NCI-H2081 treated with DMSO at 0.1 percent for 48 hours (cell line): ENCODE data around the gene RNF150.
"Not testable (repeated sequence)": the region's sequence is repeated elsewhere in the genome, so short reads cannot be mapped to it uniquely, and the experiment has no call there.

Experiments used
- DNase-seq: peaks from one replicate; lab custom pipeline; 2025; lab: John Stamatoyannopoulos, UW

Gene RNF150

DNA sequence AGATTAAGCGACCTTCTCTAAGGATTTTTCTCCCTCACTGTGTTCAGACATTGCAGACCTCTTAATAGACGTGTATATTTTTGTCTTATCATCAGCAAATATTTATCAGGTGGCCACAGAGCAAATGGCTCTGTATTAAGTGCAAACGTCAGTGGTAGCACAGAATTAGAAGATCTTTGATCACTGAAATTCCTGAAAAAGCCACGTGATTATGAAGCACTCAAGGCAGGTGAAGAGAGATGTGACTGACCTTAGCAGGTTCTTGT is 271.2 kb downstream of the RNF150 start:
- no peak for DNase-seq

DNA sequence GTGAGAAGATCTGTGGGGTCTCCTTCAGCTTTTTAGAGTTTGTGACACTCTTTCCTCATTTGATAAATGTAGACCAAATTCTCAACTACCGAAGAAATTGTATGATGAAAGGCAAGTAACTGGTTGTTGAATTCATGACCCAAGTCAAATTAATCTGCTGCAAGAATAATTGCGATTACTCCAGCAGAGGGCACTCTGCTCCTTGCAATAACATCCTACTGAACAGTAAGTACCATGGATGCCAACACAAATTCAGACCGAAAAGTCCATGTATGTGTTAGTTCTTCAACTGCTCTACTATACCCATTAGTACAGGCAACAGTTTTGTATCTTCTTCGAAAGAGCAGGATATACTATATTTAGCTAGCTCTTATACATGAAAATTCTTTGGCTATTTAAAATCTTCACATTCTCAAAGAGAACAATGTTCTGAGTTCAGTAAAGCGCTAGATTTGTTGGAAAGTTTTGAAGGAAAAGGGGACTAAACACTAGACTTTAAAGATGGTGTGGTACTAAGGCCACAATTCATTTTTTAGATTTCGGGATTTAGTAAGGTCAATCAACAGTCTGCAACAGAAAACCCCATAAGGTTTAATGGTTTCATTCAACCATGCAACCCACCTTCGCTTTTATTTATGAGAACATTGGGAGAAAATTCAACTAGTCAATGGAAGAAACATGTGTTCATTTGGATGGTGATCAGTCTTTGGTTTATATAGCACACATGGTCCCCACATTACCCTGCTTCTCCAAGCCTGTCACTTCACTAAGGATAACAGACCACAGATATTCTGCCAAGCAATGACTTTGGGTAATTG is 271.7 kb downstream of the RNF150 start:
- DNase-seq = peak; percentile 6

DNA sequence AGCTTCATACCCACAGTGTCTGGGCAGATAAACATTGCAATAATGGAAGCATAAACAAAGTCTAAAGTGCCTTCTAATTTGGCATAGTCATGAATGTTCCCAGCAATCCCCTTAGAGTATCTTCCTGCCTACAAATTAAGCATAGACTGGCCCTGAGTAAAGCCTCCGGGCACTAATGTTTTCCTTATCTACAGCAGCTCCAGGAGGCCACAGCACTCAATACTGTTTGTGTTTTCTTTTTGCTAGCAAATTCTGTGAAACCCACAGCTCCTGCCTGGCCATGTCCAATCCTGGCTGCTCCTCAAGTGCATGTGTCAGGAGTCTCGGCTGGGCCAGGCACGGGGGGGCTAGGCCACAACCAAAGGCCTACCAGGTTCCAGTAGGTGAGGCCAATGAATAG is 274.4 kb downstream of the RNF150 start:
- no peak for DNase-seq

DNA sequence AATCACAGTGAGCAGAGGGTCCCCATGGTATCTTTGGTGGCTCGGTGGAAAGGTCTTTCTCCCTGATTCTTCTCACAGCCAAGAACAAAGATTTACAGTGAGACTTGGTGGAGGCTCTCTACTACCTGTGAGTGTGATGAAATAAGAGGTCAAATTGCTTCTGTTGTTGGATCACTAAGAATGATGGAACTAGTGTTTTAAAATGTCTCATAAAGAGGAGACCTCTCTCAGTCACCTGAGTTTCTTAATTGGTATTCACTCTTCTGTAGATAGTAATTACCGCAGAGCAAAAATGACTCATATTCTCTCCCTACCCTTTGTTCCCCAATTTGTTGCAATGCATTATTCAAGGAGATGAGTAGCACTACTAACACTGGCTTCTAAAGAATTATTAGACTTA is 276.2 kb downstream of the RNF150 start:
- DNase-seq = no peak

DNA sequence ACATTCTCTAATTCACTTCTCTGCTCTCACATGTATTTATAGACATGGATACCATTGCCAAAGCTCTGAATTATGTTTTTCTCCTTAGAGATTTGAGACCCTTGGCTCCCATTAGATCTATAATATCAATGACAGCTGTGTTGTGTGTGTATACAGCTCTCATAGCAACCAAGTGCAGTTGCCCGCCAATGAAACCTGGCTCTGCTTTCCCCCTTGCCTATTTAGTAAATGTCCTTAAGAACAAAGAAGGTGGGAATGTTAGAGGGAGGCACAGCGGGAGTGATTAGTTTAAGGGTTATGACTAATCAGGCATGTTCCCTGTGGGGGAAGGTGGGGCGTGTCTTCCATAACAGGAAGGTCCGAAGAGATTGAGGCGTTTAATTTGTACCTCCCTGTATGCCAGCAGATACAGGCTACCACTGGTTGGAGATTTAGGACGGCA is 276.6 kb downstream of the RNF150 start:
- DNase-seq = no peak

DNA sequence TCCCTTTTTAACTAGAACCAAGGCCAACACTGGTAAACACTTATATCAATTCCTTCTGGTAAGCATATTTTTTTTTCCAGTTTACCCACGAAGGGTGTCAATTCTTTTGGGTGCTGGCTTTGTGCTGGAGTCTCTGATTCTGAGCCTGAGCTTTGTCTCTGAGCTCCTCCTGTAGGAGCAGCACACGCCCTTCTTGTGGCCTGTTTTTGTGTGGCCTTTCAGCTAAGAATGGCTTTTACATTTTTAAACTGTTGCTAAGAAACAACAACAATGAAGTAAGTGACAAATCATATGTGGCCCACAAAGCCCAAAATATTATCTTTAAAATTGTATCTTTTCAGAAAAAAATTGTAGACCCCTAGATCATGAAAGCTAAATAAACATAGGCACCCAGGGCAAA is 279.1 kb downstream of the RNF150 start:
- no peak for DNase-seq

DNA sequence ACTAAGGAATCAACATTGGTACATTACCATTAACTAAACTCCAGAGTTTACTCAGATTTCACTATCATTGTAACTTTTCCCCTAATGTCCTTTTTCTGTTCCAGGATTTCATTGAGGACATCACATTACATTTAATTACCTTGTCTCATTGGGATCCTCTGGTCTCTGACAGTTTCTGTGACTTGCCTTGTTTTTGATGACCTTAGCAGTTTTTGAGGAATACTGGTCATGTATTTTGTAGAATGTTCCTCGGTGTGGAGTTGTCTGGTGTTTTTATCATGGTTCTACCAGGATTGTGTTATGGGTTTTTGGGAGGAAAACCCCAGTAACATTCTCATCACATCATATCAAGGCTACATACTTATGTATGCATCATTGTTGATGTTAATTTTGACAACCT is 281.5 kb downstream of the RNF150 start:
- no peak for DNase-seq

DNA sequence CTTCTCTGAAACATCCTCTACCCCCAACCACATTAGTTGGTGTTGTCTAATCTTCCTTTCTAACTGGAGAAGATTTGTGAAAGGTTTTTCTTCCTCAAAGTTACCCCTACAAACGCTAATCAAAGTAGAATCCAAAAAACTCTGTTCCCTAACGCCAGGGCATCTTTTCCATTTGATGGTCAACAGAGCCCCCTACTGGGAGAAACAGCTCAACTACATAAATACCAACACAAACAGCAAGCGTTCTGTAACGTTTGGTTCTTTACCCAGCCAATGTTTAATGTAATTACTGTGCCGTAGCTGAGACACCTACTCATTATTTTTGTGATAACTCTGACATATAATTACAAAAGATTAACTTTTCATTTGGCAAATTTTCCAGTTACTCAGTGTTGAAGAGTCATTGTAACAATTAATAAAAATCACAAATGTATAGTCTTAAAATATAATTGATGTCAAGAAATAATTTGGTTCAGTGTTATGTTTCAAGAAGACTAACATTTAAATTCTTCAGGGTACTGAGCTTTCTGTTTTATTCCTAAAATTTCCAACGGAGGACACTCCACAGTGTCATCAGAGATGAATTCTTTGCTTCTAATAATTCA is 282.1 kb downstream of the RNF150 start:
- DNase-seq = no peak

DNA sequence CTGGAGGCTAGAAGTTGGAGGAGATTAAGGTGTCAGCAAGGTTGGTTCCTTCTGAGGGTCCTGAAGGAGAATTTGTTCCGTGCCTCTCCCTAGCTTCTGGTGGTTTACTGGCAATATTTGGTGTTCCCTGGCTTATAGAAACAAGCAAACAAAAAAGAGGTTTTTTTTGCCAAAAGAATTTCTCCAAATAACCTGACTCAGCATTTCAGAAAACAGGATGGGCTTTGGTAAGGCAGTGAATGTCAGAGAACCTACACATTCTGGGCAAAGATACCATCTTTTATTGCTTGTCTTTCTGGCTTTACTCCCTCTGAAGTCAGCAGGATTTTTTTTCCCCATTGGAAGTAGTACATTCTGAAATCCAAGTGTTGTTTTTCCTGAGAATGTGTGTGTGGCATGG is 283.7 kb downstream of the RNF150 start:
- DNase-seq = no peak

DNA sequence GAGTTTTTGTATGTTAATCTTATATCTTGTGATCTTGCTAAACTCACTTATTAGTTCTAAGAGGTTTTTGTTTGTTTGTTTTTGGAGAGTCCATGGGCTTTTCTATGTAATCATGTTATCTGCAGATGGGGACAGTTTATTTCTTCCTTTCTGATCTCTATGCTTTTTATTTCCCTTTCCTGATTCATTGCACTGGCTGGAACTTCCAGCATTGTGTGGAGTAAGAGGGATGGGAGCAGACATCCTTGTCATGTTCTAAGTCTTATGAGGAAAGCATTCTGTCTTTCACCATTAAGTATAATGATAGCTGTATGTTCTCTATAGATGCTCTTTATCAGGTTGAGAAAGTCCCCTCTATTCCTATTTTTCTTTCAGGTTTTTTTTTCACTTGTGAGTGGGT is 286.5 kb downstream of the RNF150 start:
- no peak for DNase-seq

DNA sequence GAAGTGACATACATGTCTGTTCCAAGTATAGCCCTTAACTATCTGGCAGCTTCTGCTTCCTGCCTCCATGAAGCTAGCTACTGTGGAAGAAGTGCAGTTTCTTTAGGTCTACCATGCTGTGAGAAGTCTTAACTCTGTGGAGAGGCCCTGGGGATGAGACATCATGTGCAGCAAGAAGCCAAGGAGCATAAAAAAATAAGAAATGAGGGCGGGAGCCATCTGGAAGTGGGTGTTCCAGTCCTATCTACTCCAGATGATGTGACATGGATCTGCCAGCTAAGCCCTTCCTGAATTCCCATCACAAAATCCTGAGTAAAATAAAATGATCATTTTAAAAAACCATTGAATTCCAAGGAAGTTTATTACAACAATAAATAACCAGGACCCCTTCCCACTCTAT is 289.2 kb downstream of the RNF150 start:
- DNase-seq = no peak

DNA sequence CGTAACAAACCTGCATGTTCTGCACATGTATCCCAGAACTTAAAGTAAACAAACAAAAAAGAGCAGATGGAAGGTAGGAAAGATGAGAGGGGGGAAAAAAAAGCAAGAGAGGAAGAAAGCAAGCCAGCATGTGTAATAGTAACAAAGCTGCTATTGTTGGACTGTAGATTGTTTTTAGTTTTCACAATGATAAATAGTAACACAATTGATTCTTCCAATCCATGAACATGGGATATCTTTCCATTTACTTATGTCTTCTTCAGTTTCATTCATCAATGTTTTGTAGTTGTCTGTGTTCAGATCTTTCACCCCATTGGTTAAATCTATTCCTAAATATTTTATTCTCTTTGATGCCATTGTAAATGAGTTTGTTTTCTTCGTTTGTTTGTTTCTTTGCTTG is 292.1 kb downstream of the RNF150 start:
- DNase-seq = no peak

DNA sequence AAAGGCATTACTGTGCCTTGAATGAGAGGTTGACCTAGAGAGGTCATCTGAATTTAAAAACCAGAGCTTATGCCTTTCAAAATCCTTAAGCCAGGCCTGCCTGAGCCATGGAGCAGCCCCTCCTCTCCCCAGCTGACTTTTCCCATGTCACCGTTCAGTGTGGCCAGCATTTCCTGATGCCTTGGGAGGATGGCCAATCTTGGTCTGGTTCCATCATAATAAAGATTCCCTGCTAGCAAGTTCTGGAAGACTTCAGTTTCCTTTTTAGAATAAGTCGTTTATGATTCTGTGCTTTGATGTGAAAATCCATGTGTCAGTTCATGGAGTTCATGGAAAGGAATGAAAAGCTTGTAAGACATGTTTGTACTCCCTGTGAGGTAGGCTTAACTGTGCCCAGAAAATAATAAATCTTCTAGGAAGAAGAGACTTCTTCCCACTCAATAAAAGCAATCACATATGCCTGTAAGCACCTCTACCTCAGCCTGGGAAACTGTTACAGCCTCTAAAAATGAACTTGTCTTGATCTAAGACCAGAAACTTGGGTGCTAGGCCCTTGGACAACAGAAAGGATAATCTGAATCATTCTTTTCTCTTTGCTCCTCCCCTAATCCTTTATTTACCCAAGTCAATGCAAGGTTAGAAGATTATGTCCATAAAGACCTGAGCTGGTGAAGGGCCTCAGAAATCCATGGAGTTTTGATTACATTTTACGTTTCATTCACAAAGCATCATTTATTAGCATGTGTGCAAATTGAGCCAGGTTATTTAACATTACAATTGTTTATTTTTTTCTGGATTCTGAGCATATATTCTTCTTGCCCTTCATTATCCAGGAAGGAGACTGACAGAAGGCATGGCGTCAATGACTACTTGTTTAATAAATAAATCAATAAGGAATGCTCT is 293.1 kb downstream of the RNF150 start:
- no peak for DNase-seq

DNA sequence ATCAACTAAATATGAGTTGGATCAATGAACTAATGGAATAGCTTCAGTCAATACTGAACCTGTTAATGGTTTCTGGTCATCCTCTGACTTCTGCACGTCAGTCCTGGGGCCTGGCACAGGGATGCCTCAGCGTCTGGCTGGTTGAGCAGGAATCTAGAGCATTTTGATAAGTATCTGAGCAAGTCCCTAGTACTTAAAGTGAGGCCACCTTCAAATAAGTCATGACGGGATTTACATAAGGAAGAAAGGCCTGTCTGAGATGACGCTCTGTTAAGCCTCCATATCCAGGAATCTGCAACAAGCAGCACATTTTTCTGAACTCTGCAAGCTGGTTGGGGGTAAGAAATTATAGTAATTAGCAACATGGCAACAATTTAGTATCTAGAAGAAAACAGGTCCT is 293.9 kb downstream of the RNF150 start:
- no peak for DNase-seq

DNA sequence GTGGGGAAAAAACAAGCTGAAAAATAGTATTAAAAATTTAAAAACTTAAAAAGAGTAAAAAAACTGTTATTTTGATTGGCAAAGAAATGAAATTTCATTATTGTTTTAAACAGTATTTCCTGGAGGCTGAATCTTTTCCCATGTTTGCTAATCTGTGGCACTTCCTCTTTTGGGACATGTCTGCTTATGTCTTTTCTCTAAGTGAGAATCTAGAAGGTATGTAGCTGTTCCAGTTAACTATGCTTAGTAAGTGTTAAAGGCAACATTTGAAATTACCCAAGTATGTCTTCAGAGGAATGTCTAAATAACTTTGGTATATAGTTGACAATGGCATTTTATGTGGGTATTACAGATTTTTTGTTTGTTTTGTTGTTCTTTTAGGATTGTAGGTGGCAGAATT is 295.5 kb downstream of the RNF150 start:
- DNase-seq = no peak

DNA sequence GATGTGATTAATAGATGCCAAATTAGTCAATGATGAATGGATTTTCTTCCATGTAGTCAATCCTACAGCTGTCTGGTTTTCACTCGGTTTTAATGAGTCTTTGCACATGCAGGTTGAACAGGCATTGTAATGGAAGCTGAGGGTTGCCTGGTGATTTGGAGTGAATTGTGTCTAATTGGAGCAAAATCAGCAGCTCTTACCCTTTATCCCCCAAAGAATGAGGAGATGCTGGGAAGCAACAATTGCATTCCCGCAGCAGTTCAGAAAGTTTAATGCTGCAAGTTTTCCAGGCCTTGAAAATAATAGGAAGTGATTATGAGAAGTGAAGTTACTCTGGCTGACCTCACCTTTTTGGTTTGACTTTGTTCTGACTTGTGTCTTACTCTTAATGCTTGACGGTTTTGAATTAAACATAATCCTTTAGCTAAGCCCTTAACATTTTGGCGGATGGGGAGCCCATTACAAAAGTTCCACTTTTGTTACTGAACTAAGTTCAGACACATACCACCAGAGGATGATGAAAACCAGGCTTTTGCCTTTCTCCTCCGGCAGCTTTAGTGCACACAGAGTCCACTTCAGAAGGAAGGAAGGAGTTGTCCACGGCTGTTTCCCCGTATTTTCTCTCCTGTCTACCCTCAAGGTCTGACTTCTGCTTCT is 298.3 kb downstream of the RNF150 start:
- no peak for DNase-seq

DNA sequence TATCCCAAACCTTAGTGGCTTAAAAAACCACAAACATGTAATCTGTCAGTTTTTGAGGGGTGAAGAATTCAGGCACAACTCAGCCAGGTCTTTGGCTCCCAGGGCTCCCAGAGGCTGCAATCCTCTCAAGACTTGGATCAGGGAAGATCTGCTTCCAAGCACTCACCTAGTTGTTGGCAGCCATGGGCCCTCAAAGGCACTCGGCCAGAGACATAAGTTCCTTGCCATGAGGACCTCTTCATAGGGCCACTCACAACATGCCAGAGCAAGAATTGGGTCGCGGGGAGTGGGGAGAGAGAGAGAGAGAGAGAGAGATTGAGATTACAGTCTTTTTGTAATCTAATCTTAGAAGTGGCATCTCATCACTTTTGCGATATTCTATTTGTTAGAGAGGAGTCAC is 300.0 kb downstream of the RNF150 start:
- no peak for DNase-seq

DNA sequence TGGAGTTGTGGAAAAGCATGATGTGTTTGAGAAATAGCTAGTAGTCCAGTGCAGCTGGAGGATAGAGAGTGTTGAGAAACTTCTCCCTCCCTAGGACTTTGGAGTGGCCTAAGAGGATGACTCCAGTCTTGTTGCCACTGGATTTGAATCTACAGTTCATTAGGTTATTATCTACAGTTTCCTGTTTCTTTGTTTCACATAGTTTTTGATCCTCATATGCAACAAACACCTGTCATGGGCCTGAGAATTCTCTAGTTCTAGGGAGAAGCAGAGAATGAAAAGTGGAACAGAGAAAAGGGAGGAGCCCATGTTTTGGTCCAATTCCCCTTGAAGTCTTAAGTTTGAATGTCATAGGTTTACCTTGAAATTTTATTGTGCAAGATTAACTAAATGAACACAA is 303.4 kb downstream of the RNF150 start:
- no peak for DNase-seq

DNA sequence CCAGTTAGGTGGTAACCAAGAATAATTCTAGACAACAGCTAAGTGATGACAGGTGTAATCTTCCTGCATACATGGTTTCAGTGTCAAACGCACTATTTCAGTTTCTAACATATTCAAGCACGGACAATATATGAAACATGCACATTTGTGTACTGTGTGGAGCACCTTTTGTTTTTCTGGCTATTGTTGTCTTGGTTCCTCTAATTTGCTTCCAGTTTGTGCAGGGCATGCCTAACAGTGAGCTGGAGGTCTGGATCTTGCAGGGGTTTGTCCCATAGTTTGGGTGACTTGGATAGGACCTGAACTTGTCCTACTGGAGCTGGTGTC is 306.6 kb downstream of the RNF150 start:
- no peak for DNase-seq

DNA sequence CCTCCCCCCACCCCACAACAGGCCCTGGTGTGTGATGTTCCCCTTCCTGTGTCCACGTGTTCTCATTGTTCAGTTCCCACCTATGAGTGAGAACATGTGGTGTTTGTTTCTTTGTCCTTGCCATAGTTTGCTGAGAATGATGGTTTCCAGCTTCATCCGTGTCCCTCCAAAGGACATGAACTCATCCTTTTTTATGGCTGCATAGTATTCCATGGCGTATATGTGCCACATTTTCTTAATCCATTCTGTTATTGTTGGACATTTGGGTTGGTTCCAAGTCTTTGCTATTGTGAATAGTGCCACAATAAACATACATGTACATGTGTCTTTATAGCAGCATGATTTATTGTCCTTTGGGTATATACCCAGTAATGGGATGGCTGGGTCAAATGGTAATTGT is 312.7 kb downstream of the RNF150 start:
- not testable (repeated sequence) for DNase-seq

DNA sequence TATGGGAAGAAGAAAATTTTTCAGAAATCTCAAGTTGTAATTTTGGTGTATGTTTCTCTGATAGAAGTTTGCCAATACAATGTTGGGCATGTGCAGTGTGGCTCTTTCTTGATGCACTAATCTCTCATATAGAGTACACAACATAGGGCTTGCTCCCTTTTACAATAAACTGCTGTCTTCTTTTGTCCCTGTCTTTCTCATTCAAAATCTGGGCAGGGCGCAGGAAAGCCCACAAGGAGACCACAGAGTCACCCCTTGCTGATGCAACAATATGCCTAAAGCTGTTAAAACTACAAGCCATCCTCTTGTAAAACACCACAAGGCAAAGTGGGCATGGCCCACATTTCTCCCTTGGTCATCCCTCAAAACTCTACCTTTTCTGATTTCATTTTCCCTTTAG is 313.7 kb downstream of the RNF150 start:
- DNase-seq = no peak

DNA sequence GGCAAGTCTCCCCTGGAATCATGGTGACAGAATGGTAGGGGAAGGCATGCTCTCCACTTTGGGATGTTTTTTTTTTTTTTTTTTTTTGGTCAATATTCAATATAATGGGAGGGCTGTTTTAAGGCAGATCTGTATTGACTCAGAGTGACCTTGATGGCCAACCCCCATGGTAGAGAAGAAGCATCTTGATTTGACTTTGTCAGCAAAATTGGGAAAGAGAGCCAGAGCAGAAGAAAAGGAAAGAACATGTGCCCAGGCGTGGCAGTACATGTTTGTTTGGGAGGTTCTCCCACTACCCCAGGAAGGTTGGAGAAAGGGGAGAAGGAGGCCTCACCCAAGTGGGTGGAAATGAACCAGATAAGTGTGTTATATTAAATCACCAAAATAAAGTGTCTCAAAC is 314.8 kb downstream of the RNF150 start:
- no peak for DNase-seq
